ENCODE results near the gene LMBR1L.

- no peak for TF ChIP-seq HDGF (IDR thresholded peaks at IDR 0.05; ENCODE audit: borderline replicate concordance)
- no peak for TF ChIP-seq L3MBTL2 (conservative IDR thresholded peaks at IDR 0.05)
- TF ChIP-seq ARNT (IDR thresholded peaks at IDR 0.05), result no peak
- no peak for TF ChIP-seq FOXK2 (IDR thresholded peaks at IDR 0.05)
- TF ChIP-seq BHLHE40 (IDR thresholded peaks at IDR 0.05; ENCODE audit: borderline replicate concordance), result no peak
- no peak for TF ChIP-seq TARDBP (IDR thresholded peaks at IDR 0.05)
- no peak for TF ChIP-seq FOXA1 (IDR thresholded peaks at IDR 0.05)
- TF ChIP-seq SP1 (IDR thresholded peaks at IDR 0.05), result no peak
Measured at GRCh38 chr12:49111206-49111605, 559 bp upstream of the LMBR1L start.

All from HEK293T (cell line).